HEK293 (cell line): ENCODE measurements around the gene SLC2A5.

ENCODE experiments used
- CTCF ChIA-PET: fragments of 350-600 bp; formaldehyde crosslinking; extraction: SDS; loops from one replicate; lab custom pipeline; 2021; ENCODE audit warnings: antibody characterized with exemption; lab: Yijun Ruan, JAX
- POLR2A ChIA-PET: fragments of 300-600 bp; formaldehyde crosslinking; extraction: SDS; loops from one replicate; lab custom pipeline; 2020; ENCODE audit warnings: antibody characterized with exemption, inconsistent platforms; lab: Yijun Ruan, JAX
- H3K27ac ChIP-seq: fragments of 200-500 bp; sonication (Bioruptor generic); 2 replicates; pipeline ENCODE4 v1.5.1; 2014; ENCODE audit warnings: low read depth, low read length, control low read depth, inconsistent platforms; ENCODE audit errors: extremely low read depth
- H3K36me3 ChIP-seq, 2 experiments: fragments of 200-500 bp in 1 of 2; sonication (Bioruptor generic) in 1 of 2; 1 replicate in 1 of 2; 2 replicates in 1 of 2; pipeline ENCODE4 v1.5.1; 2014 to 2017; ENCODE audit warnings: inconsistent platforms in 2 of 2, low read length in 2 of 2; ENCODE audit not compliant: control insufficient read depth in 2 of 2, insufficient read depth in 1 of 2
- H3K4me1 ChIP-seq: fragments of 200-500 bp; sonication (Bioruptor generic); 2 replicates; pipeline ENCODE4 v1.5.1; 2014; ENCODE audit warnings: mild to moderate bottlenecking, low read length, inconsistent platforms; ENCODE audit not compliant: control insufficient read depth, insufficient read depth
- H3K4me3 ChIP-seq: 2 replicates; pipeline ENCODE4 v1.5.1; 2011; ENCODE audit warnings: low read depth, mild to moderate bottlenecking, control low read depth, low read length, moderate library complexity
- H3K9me3 ChIP-seq: fragments of 200-500 bp; sonication (Bioruptor generic); 2 replicates; pipeline ENCODE4 v1.5.1; 2014; ENCODE audit warnings: low read depth, low read length, inconsistent platforms; ENCODE audit not compliant: control insufficient read depth, insufficient read depth
- EGR2 ChIP-seq: fragments of 450-650 bp; formaldehyde crosslinking; IDR thresholded peaks from 2 replicates; pipeline ENCODE4 v1.5.1; 2016; ENCODE audit warnings: low read depth, missing biosample characterization, missing genetic modification characterization
- GLI4 ChIP-seq: fragments of 450-650 bp; formaldehyde crosslinking; IDR thresholded peaks from 2 replicates; pipeline ENCODE4 v1.5.1; 2016; ENCODE audit warnings: missing biosample characterization, missing genetic modification characterization
- GLIS2 ChIP-seq: fragments of 450-650 bp; formaldehyde crosslinking; IDR thresholded peaks from 2 replicates; pipeline ENCODE4 v1.5.1; 2016; ENCODE audit warnings: missing biosample characterization, missing genetic modification characterization
- KLF8 ChIP-seq: fragments of 450-650 bp; formaldehyde crosslinking; IDR thresholded peaks from 2 replicates; pipeline ENCODE4 v1.5.1; 2016; ENCODE audit warnings: missing biosample characterization, missing genetic modification characterization
- SP2 ChIP-seq: fragments of 450-650 bp; formaldehyde crosslinking; IDR thresholded peaks from 2 replicates; pipeline ENCODE4 v1.5.1; 2016; ENCODE audit warnings: missing biosample characterization, missing genetic modification characterization
- SP3 ChIP-seq: fragments of 450-650 bp; formaldehyde crosslinking; IDR thresholded peaks from 2 replicates; pipeline ENCODE4 v1.5.1; 2016; ENCODE audit warnings: missing biosample characterization, missing genetic modification characterization
- ZFHX2 ChIP-seq: fragments of 450-650 bp; formaldehyde crosslinking; conservative IDR thresholded peaks from 2 replicates; pipeline ENCODE4 v1.5.1; 2016; ENCODE audit warnings: missing biosample characterization, missing genetic modification characterization
- ZIC2 ChIP-seq: fragments of 450-650 bp; formaldehyde crosslinking; IDR thresholded peaks from 2 replicates; pipeline ENCODE4 v1.5.1; 2016; ENCODE audit warnings: missing biosample characterization, missing genetic modification characterization
- ZNF24 ChIP-seq: fragments of 450-650 bp; formaldehyde crosslinking; IDR thresholded peaks from 2 replicates; pipeline ENCODE4 v1.5.1; 2016; ENCODE audit warnings: missing biosample characterization, missing genetic modification characterization
- ZNF366 ChIP-seq: fragments of 450-650 bp; formaldehyde crosslinking; conservative IDR thresholded peaks from 2 replicates; pipeline ENCODE4 v1.5.1; 2016; ENCODE audit warnings: missing biosample characterization, missing genetic modification characterization
- ZNF433 ChIP-seq: fragments of 450-650 bp; formaldehyde crosslinking; IDR thresholded peaks from 2 replicates; pipeline ENCODE4 v1.5.1; 2016; ENCODE audit warnings: missing biosample characterization, missing genetic modification characterization, low read depth
- ZNF549 ChIP-seq: fragments of 450-650 bp; IDR thresholded peaks from 2 replicates; pipeline ENCODE4 v1.5.1; 2018; ENCODE audit warnings: missing biosample characterization, missing genetic modification characterization, mild to moderate bottlenecking, inconsistent platforms, moderate library complexity
- ZNF621 ChIP-seq: fragments of 450-650 bp; formaldehyde crosslinking; IDR thresholded peaks from 2 replicates; pipeline ENCODE4 v1.5.1; 2017; ENCODE audit warnings: missing biosample characterization, missing genetic modification characterization
- ZNF792 ChIP-seq: fragments of 450-650 bp; formaldehyde crosslinking; IDR thresholded peaks from 2 replicates; pipeline ENCODE4 v1.5.1; 2016; ENCODE audit warnings: missing biosample characterization, missing genetic modification characterization
- ZSCAN30 ChIP-seq: fragments of 450-650 bp; IDR thresholded peaks from 2 replicates; pipeline ENCODE4 v1.5.1; 2018; ENCODE audit warnings: missing biosample characterization, mild to moderate bottlenecking, missing genetic modification characterization, moderate library complexity
- TF ChIP-seq, protein P1 (sequence below): fragments of 450-650 bp; formaldehyde crosslinking; IDR thresholded peaks from 2 replicates; pipeline ENCODE4 v1.5.1; 2017; ENCODE audit warnings: missing biosample characterization, missing genetic modification characterization
- TF ChIP-seq, protein P2 (sequence below): fragments of 450-650 bp; formaldehyde crosslinking; IDR thresholded peaks from 2 replicates; pipeline ENCODE4 v1.5.1; 2016; ENCODE audit warnings: missing biosample characterization, missing genetic modification characterization, low read depth

Gene SLC2A5

DNA sequence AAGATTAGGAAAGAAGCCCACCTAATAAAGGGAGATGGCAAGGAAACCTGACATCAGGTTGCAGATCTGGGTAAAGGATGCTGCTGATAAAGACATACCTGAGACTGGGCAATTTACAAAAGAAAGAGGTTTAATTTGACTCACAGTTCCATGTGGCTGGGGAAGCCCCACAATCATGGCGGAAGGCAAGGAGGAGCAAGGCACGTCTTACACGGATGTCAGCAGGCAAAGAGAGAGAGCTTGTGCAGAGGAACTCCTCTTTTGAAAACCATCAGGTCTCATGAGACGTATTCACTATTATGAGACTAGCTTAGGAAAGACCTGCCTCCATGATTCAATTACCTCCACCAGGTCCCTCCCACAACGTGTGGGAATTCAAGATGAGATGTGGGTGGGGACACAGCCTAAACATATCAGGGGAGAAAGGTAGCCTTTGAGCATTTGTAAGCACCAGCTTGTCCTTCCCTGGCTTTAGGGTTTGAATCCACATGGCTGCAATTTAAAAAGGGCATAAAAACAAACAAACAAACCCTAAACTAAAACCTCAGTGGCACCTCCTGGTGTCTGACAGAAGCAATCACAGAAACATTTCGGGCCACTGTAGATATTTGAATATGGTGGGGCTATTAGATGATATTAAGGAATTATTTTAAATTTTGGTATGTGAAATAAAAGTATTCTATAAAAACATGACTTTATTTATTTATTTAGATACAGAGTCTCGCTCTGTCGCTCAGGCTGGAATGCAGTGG is 76.3 kb downstream of the SLC2A5 start:
- CTCF ChIA-PET: interaction anchor here (0.7 to 7.4 kb wide), 4 partner anchors 12 to 92 kb away, joined by 3 to 57 read pairs (median 3); no protein-coding TSS in a partner anchor
- Histone ChIP-seq H3K4me1 (no peaks in the 10 kb centered on the region), H3K27ac (no peak overlapping the region), H3K4me3 (no peak overlapping the region), H3K9me3 (no peaks in the 10 kb centered on the region), H3K36me3 (no peaks in the 10 kb centered on the region)
- TF ChIP-seq ZNF24 (tag by site-specific recombination) (no peak), ZFHX2 (tag by site-specific recombination) (0 out of 2 replicates have a peak, but pooled peaks have one; percentile 24), EGR2 (peak; percentile 27; the same call in 1 of the 2 replicates)
- POLR2A ChIA-PET: no interaction called here

DNA sequence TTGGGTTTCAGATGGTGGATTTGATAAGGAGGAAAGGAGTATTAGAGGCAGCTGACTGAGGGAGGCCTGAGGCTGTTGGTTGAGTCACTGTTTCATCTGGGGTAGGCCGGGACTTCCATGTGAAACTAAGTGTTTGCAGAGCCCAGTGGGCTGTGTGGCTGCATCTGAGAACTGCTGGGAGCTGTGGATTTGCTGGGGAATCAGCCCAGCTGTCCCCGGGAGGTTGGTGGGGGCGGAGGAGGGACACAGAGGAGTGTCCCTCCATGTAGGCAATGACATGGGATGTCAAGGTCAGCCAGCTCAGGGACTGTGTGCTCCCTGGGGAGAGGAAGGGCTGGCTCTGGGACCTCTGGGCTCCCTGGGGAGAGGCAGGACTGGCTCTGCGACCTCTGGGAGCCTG is 79.6 kb downstream of the SLC2A5 start:
- H3K27ac ChIP-seq: no peak overlapping the region
- TF ChIP-seq ZSCAN30 (tag by site-specific recombination) (no peak), ZNF366 (tag by site-specific recombination) (no peak), ZIC2 (tag by site-specific recombination) (peak; percentile 17; the same call in 1 of the 2 replicates), ZNF792 (tag by site-specific recombination) (no peak), ZNF433 (tag by site-specific recombination) (no peak), SP3 (tag by site-specific recombination) (no peak)
- TF ChIP-seq, protein P1, sequence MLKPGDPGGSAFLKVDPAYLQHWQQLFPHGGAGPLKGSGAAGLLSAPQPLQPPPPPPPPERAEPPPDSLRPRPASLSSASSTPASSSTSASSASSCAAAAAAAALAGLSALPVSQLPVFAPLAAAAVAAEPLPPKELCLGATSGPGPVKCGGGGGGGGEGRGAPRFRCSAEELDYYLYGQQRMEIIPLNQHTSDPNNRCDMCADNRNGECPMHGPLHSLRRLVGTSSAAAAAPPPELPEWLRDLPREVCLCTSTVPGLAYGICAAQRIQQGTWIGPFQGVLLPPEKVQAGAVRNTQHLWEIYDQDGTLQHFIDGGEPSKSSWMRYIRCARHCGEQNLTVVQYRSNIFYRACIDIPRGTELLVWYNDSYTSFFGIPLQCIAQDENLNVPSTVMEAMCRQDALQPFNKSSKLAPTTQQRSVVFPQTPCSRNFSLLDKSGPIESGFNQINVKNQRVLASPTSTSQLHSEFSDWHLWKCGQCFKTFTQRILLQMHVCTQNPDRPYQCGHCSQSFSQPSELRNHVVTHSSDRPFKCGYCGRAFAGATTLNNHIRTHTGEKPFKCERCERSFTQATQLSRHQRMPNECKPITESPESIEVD (tag by site-specific recombination): no peak
- TF ChIP-seq, all 188 proteins: peak for 1

DNA sequence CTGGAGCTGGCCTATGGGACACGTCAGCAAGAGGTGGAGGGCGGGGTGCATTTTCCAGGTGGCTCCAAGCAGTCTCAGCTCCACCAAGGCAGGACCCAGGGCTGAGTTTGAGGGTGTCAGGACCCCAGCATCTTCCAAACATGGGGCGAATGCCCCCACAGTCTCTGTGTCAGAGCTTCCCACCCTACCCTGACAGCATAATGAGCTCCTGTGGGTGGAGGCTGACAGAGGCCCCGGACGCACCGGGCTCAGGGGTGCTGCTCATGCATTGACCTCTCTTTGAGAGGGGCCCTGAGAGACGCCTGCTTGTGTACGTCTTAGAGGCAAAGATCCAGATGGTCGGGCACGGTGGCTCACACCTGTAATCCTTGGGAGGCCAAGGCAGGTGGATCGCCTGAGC is 80.4 kb downstream of the SLC2A5 start:
- Histone ChIP-seq H3K4me1 (no peaks in the 10 kb centered on the region), H3K9me3 (no peaks in the 10 kb centered on the region), H3K4me3 (no peak overlapping the region), H3K36me3 (no peaks in the 10 kb centered on the region), H3K27ac (no peak overlapping the region)
- TF ChIP-seq ZNF621 (tag by site-specific recombination) (no peak), KLF8 (tag by site-specific recombination) (no peak), SP2 (tag by site-specific recombination) (no peak), GLI4 (no peak), GLIS2 (tag by site-specific recombination) (no peak), ZNF549 (tag by site-specific recombination) (no peak)
- TF ChIP-seq, protein P2, sequence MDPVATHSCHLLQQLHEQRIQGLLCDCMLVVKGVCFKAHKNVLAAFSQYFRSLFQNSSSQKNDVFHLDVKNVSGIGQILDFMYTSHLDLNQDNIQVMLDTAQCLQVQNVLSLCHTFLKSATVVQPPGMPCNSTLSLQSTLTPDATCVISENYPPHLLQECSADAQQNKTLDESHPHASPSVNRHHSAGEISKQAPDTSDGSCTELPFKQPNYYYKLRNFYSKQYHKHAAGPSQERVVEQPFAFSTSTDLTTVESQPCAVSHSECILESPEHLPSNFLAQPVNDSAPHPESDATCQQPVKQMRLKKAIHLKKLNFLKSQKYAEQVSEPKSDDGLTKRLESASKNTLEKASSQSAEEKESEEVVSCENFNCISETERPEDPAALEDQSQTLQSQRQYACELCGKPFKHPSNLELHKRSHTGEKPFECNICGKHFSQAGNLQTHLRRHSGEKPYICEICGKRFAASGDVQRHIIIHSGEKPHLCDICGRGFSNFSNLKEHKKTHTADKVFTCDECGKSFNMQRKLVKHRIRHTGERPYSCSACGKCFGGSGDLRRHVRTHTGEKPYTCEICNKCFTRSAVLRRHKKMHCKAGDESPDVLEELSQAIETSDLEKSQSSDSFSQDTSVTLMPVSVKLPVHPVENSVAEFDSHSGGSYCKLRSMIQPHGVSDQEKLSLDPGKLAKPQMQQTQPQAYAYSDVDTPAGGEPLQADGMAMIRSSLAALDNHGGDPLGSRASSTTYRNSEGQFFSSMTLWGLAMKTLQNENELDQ (tag by site-specific recombination): no peak
- POLR2A ChIA-PET: no interaction called here
- CTCF ChIA-PET: interaction anchor here (0.6 to 7.4 kb wide), 10 partner anchors 12 to 552 kb away, joined by 3 to 57 read pairs (median 6); no protein-coding TSS in a partner anchor

More for the DNA sequence above, 79.6 kb downstream of the SLC2A5 start:
- no peaks in the 10 kb centered on the region for H3K9me3 ChIP-seq
- no peak overlapping the region for H3K4me3 ChIP-seq
- no peaks in the 10 kb centered on the region for H3K4me1 ChIP-seq
- POLR2A ChIA-PET: interaction anchor here (0.6 kb wide), 1 partner anchor 113 kb away, joined by 3 read pairs; no protein-coding TSS in a partner anchor
- CTCF ChIA-PET: interaction anchor here (0.5 to 7.4 kb wide), 10 partner anchors 13 to 328 kb away, joined by 3 to 57 read pairs (median 6); no protein-coding TSS in a partner anchor
- H3K36me3 ChIP-seq: no peaks in the 10 kb centered on the region
